HG03175 (cell line): Measurements from ENCODE around the gene RSPRY1.
A peak's percentile ranks its signal among the peaks of the same experiment; 100 is the strongest.

Experiments used
- ATAC-seq: cut with Tn5 transposase; IDR thresholded peaks from one replicate; pipeline ENCODE4 v1.9.1; 2021; ENCODE audit warnings: mild to moderate bottlenecking, moderate library complexity; ENCODE audit not compliant: unreplicated experiment

RSPRY1 gene

GRCh38 chr16:57185945-57186871 lies at the start of gene RSPRY1, which contains the start of gene PSME3IP1:
RSPRY1 (plus strand) TSS chr16:57186329; CDS start chr16:57204659, 18,330 bp downstream.
PSME3IP1 (minus strand) TSS chr16:57186039; CDS start chr16:57173854, 12,185 bp downstream.
- peak; percentile 83 for ATAC-seq

- no peak for ATAC-seq
Measured at GRCh38 chr16:57137043-57137442, 49.1 kb upstream of the RSPRY1 start.

- ATAC-seq = no peak
Measured at GRCh38 chr16:57137566-57138273, 48.4 kb upstream of the RSPRY1 start.

- ATAC-seq = no peak
Measured at GRCh38 chr16:57138281-57138935, 47.7 kb upstream of the RSPRY1 start.

- no peak for ATAC-seq
Measured at GRCh38 chr16:57140931-57141668, 45.0 kb upstream of the RSPRY1 start.

GRCh38 chr16:57141822-57142631 lies 44.1 kb upstream of the RSPRY1 start:
- no peak for ATAC-seq

- no peak for ATAC-seq
Measured at GRCh38 chr16:57143149-57143921, 42.8 kb upstream of the RSPRY1 start.

GRCh38 chr16:57144027-57144426 lies 42.1 kb upstream of the RSPRY1 start:
- ATAC-seq = no peak

GRCh38 chr16:57145046-57146021 lies 40.8 kb upstream of the RSPRY1 start:
- ATAC-seq = no peak

- no peak for ATAC-seq
Measured at GRCh38 chr16:57146040-57146647, 40.0 kb upstream of the RSPRY1 start.

- no peak for ATAC-seq
Measured at GRCh38 chr16:57146735-57147134, 39.4 kb upstream of the RSPRY1 start.

GRCh38 chr16:57147381-57148221 lies 38.5 kb upstream of the RSPRY1 start:
- no peak for ATAC-seq

GRCh38 chr16:57148481-57148880 lies 37.6 kb upstream of the RSPRY1 start:
- ATAC-seq = no peak

GRCh38 chr16:57149391-57149790 lies 36.7 kb upstream of the RSPRY1 start:
- ATAC-seq = no peak

GRCh38 chr16:57150682-57151330 lies 35.3 kb upstream of the RSPRY1 start:
- ATAC-seq = no peak

GRCh38 chr16:57151369-57151768 lies 34.8 kb upstream of the RSPRY1 start:
- ATAC-seq = no peak
